Brain microvascular endothelial cell (primary cell): ENCODE data around the gene CDK2AP2.

Source experiments
- DNase-seq: peaks from one replicate; pipeline ENCODE4 v3.0.0-alpha.2; 2020
- H3K27ac ChIP-seq: fragments of 250-450 bp; sonication (Bioruptor Pico); 2 replicates; pipeline ENCODE4 v1.5.1; 2020; ENCODE audit warnings: mild to moderate bottlenecking, moderate library complexity
- H3K27me3 ChIP-seq: fragments of 250-450 bp; sonication (Bioruptor Pico); replicated peaks from 2 replicates; pipeline ENCODE4 v1.5.1; 2020; ENCODE audit warnings: mild to moderate bottlenecking
- H3K36me3 ChIP-seq: fragments of 250-450 bp; sonication (Bioruptor Pico); replicated peaks from 2 replicates; pipeline ENCODE4 v1.5.1; 2020; ENCODE audit warnings: mild to moderate bottlenecking
- H3K4me3 ChIP-seq: 2 replicates; pipeline ENCODE4 v1.5.1; 2011; ENCODE audit warnings: low read depth, mild to moderate bottlenecking, control low read depth, low read length, moderate library complexity
- CTCF ChIP-seq: IDR thresholded peaks from 2 replicates; pipeline ENCODE4 v1.5.1; 2011; ENCODE audit warnings: low read depth, mild to moderate bottlenecking, moderate library complexity, low read length, control low read depth, inconsistent platforms; ENCODE audit errors: missing control alignments
- in situ Hi-C: cut with HindIII; loops from 2 replicates; pipeline ENCODE4 v1.10.0; 2017; ENCODE audit warnings: low sequenced_read_pairs, low pct_ligation_motif_present

The CDK2AP2 gene

GRCh38 chr11:67463186-67463585 lies 44.8 kb downstream of the CDK2AP2 start:
- Histone ChIP-seq H3K27ac (no peak overlapping the region), H3K4me3 (no peak overlapping the region), H3K36me3 (no peaks in the 10 kb centered on the region), H3K27me3 (no peaks in the 10 kb centered on the region)
- TF ChIP-seq CTCF: no peak
- in situ Hi-C loops: no loop called here
- no peak for DNase-seq

- Histone ChIP-seq H3K36me3 (no peaks in the 10 kb centered on the region), H3K27me3 (no peaks in the 10 kb centered on the region), H3K4me3 (no peak overlapping the region), H3K27ac (no peak overlapping the region)
- no peak for TF ChIP-seq CTCF
- in situ Hi-C loops: no loop called here
- DNase-seq: no peak
Observed at GRCh38 chr11:67458266-67458665, 49.7 kb downstream of the CDK2AP2 start.

GRCh38 chr11:67457453-67457852 lies 50.5 kb downstream of the CDK2AP2 start:
- no peaks in the 10 kb centered on the region for H3K27me3 ChIP-seq
- no peak overlapping the region for H3K27ac ChIP-seq
- in situ Hi-C loops: no loop called here
- DNase-seq: no peak
- no peak overlapping the region for H3K4me3 ChIP-seq
- TF ChIP-seq CTCF: no peak
- no peaks in the 10 kb centered on the region for H3K36me3 ChIP-seq
